Upper lobe of left lung (tissue), 4 donors: Measurements from ENCODE around the gene VRK2.

Experiments used
- EP300 ChIP-seq, 4 donors: sonication (generic); formaldehyde crosslinking; IDR thresholded peaks; one replicate each; pipeline ENCODE4 v1.5.1; 2017; ENCODE audit warnings: antibody characterized with exemption in 4 of 4, control low read depth in 2 of 4
- POLR2A ChIP-seq, 4 donors: fragments of 450-650 bp; IDR thresholded peaks; one replicate each; pipeline ENCODE4 v1.5.1; 2016 to 2017; ENCODE audit warnings: antibody characterized with exemption in 4 of 4, mild to moderate bottlenecking in 2 of 4
- POLR2AphosphoS5 ChIP-seq, 2 donors: sonication (generic); formaldehyde crosslinking; IDR thresholded peaks; one replicate each; pipeline ENCODE4 v1.5.1; 2017; ENCODE audit warnings: antibody characterized with exemption in 2 of 2
- TF ChIP-seq, protein P1 (sequence below), 6 experiments: fragments of 450-650 bp in 4 of 6; fragments of 200-600 bp in 2 of 6; sonication (generic) in 2 of 6; IDR thresholded peaks; one replicate each; pipeline ENCODE4 v1.5.1; 2016 to 2019; ENCODE audit warnings: antibody characterized with exemption in 6 of 6

DNA sequence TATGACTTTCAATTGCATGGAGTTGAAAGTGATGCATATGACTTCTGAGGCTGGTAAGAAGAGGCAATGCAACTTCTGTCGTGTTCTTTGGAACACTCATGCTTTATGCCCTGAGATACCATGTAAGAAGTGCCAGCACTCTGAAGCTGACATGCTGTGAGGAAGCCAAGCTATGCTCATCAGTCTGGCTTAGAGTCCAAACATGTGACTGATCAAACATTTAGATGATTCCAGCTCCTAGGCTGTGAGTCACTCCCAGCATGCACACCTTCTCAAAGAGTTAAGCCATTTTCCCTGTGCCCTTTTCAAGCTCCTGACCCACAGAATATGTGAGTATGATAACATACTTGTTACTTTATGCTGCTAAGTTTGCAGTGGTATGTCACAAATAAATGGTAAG is 15.8 kb upstream of the VRK2 start:
- TF ChIP-seq POLR2AphosphoS5 (IDR thresholded peaks at IDR 0.05) (no peak), EP300 (IDR thresholded peaks at IDR 0.05) (no peak), POLR2A (IDR thresholded peaks at IDR 0.05) (no peak)
- TF ChIP-seq, protein P1, sequence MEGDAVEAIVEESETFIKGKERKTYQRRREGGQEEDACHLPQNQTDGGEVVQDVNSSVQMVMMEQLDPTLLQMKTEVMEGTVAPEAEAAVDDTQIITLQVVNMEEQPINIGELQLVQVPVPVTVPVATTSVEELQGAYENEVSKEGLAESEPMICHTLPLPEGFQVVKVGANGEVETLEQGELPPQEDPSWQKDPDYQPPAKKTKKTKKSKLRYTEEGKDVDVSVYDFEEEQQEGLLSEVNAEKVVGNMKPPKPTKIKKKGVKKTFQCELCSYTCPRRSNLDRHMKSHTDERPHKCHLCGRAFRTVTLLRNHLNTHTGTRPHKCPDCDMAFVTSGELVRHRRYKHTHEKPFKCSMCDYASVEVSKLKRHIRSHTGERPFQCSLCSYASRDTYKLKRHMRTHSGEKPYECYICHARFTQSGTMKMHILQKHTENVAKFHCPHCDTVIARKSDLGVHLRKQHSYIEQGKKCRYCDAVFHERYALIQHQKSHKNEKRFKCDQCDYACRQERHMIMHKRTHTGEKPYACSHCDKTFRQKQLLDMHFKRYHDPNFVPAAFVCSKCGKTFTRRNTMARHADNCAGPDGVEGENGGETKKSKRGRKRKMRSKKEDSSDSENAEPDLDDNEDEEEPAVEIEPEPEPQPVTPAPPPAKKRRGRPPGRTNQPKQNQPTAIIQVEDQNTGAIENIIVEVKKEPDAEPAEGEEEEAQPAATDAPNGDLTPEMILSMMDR (IDR thresholded peaks at IDR 0.05) = no peak
